Stimulated activated CD4-positive, alpha-beta T cell treated with anti-CD3 and anti-CD28 coated beads, Interleukin-1b, Interleukin-23, amount 100 ng/mL, for 4 hours (primary cell): Measurements from ENCODE around the gene CFAP99.
"Not testable (repeated sequence)": the region's sequence is repeated elsewhere in the genome, so short reads cannot be mapped to it uniquely, and the experiment has no call there.

Experiments used
- DNase-seq, 2 donors: peaks; one replicate each; pipeline ENCODE4 v3.0.0-alpha.2; 2020; ENCODE audit warnings: low read depth in 2 of 2

The CFAP99 gene

DNA sequence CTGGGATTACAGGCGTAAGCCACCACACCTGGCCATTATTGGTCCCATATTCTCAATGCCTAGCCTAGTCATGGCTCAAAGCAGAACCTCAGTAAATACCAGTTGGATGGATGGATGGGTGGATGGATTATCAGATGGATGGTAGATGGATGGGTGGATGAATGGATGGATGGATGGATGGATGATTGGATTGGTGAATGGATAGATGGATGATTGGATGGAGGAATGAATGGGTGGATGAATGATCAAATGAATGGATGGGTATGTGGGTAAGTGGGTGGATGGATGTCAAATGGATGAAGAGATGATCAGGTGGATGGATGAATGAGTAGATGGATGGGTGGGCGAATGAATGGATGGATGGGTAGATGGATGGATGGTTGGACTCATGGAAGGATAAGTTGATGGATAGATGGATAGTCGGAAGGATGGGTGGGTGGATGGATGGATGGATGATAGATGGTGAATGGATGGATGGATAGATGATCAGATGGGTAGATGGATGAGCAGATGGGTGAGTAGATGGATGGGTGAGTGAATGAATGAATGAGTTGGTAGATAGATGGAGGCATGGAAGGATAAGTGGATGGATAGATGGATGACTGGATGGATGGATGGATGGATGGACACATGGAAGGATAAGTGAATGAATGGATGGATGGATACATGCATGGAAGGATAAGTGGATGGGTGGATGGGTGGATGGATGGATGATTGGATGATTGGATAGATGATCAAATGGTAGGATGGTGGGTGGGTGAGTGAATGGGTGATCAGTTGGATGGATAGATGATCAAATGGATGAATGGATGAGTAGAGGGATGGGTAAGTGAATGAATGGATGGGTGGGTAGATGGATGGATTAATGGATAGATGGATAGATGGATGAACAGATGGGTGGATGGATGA lies 28.2 kb downstream of the CFAP99 start:
- no peak for DNase-seq

DNA sequence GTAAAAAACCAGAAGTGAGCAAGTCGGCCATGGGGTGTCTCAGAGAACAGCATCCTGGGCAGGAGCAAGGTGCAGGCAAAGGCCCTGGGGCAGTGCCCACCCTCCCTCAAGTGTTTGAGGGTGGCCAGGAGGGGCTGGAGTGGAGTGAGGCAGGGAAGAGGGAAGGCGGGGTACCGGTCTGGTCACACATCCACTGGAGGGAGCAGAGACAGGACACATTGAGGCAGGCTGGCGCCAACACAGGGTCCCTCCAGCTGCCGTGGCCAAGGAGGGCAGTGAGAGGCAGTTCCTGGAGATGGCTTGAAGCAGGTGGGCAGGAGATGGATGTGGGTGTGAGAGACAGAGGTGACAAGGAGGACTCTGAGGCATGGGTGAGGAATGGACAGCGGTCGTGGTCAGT lies 29.8 kb downstream of the CFAP99 start:
- DNase-seq = no peak

GRCh38 chr4:2449051-2449450 lies 30.3 kb downstream of the CFAP99 start:
- DNase-seq = no peak

DNA sequence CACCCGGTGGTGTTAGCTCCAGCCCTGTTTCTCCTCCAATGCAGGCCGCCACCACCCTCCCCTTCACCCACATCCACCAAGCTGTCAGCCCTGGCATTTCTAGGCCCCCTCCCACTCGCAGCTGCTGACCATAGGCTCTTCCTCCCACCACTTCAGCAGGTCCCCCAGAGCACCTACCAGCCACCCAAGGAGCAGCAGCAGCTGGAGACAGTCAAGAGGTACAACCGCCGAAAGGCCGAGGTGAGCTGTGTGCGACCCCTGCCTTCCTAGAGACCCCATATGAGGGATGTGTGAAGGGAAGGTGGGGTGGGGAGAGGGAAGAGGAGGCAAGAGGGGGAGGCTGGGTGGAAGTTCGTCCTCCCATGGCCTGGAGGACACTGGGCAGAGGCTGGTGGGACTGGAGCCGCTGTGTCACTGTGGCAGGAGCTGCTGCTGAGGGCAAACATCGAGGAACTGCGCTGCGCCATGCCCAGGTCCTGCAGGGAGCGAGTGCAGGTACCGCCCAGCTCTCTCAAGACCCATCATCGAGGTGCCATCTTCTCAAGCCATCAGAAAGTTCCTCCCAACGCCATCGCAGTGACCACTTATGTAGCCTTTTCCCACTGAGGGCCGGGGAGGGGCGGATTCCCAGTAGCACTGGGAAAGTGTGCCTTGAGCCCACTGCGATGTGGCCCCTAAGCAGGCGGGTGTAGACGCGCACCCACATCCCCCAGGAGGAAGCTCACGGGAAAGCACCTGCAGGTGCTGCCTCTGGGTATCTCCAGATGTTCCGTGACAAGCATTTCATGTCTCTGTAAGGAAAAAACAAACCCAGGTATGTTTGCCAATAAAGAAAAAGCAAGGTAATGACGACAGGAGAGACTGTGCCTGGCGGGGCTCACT lies 31.0 kb downstream of the CFAP99 start:
- DNase-seq = no peak

- no peak for DNase-seq
Measured at GRCh38 chr4:2450394-2451035, 31.8 kb downstream of the CFAP99 start.

DNA sequence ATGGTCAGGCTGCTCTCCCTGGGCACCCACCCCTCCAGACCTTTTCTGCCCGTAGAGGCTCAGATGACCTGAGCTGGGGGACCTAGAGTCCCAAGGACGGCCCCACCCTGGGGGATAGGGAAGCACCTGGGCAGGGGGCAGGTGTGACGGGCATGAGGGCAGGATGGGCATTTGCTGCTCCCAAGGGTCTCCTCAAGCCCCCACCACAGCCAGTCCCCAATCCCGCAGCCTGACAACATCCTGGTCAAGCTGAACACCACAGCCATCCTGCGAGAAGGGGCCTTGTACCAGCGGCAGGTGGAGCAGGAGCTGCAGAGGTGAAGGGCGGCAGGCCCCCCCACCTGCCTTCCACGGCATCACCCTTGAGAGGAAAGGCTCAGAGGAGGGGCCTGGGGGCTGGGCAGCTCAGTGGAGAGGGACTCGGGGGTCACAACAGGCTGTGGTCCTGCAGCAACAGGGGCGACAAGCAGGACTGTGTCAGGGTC lies 32.3 kb downstream of the CFAP99 start:
- no peak for DNase-seq

GRCh38 chr4:2451821-2452785 lies 33.3 kb downstream of the CFAP99 start:
- DNase-seq = no peak

DNA sequence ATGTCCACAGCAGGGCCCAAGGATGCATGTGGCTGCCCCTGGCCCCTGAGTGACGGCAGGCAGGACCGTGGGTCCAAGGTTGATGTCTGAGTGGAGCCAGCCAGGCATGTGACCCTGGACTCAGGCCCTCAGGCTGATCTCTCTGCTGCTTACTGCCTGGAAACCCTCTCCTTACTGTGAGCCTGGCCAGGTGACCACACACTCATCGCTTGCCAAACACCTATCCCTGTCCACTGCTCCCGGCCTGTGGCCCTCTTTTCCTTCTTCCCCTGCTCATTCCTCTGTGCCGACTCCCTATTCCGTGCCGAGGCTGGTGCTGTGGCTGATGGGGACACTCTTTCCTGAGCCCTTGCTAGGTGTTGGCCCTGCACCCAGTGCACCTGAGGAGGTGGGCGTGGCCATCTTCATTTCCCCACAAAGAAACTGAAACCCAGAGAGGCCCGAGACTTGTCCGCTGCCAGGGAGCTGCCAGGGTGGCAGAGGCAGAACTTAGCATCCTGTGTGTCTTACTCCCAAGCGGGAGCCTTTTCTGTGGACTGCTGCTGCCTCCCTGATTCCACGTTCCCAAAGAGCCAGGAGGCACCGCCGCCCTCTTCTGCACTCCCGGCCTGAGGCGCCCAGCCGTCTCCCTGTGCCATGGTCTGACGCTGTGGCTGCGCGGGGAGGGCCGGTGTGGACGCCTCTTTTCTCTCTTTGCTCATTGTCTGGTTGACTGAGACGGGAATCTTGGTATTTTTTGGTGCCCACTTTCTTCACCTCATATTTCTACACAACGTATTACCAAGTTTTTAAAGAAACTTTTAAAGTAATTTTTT lies 38.9 kb downstream of the CFAP99 start:
- no peak for DNase-seq

DNA sequence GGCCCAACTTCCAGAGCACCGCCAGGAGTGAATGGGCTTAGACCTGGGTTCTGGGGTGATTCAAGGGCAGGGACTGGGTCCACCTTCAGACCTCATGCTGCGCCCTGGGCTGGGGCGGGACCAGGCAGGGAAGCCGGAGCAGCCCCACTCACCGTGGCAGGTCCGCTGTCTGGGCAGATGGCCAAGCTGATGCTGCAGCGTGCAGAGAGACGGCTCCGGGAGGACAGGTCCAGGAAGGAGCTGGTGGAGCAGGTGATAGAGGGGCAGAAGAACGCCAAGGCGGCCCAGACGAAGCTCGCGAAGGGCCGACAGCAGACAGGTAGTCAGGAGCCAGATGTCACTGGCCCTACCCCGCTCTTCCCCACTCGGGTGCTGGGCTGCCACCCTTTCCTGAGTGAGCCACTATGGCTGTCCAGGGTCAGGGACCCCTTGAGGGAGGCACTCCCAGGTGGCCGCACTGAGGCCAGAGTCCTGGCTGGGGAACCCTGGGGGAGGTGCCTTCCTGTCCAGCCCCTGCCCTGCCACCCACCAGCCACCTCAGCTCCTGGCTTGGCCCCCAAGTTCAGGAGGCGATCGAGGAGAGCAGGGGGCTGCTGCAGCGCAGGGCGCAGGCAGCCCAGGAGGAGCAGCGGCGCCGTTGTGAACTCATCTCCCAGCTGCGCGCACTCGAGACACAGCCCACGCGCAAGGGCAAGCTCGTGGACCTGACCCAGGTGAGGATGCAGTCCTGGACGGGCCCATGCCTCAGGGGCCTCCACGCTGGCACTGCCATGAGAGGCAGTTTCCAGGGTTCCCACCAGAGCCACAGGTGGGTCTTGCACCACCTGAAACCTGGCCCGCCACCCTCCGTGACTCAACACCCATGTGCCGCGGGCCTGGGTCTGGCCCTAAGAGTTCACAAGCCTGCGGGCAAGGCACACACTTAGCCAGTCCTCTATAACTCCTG lies 40.1 kb downstream of the CFAP99 start:
- DNase-seq = no peak

GRCh38 chr4:2459589-2460349 lies 41.0 kb downstream of the CFAP99 start:
- DNase-seq = no peak

- DNase-seq = no peak
Measured at GRCh38 chr4:2461246-2461960, 42.6 kb downstream of the CFAP99 start.

- peak; percentile 47 to 64 for DNase-seq
Measured at GRCh38 chr4:2462218-2462991, 43.6 kb downstream of the CFAP99 start.

GRCh38 chr4:2462992-2463762 lies 44.4 kb downstream of the CFAP99 start:
- DNase-seq = no peak

- DNase-seq = no peak
Measured at GRCh38 chr4:2465032-2465431, 46.3 kb downstream of the CFAP99 start.

DNA sequence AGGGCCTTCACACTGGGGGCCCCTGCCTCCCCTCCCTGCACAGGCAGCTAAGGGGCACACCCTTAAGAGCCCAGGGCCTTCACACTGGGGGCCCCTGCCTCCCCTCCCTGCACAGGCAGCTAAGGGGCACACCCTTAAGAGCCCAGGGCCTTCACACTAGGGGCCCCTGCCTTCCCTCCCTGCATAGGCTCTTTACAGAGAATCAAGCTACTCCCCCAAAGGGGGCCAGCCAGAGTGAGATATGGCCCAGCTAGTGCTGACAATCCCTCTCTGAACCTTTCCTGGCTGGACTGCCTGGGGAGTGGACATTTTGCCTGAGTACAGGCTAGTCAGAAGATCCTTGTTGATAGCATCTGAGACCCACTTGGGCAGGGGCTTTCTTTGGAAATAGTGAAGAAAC lies 46.8 kb downstream of the CFAP99 start:
- DNase-seq = not testable (repeated sequence)
